Panc1 (cell line): ENCODE data around the gene SCYGR3.

ENCODE experiments used
- SIN3A ChIP-seq: IDR thresholded peaks from 2 replicates; pipeline ENCODE4 v1.6.1; 2012; ENCODE audit warnings: low read depth, mild to moderate bottlenecking, low read length, moderate library complexity, borderline replicate concordance; ENCODE audit not compliant: insufficient read depth
- TF ChIP-seq, protein P1 (sequence below): fragments of 450-650 bp; IDR thresholded peaks from 2 replicates; pipeline ENCODE4 v1.5.1; 2017; ENCODE audit warnings: mild to moderate bottlenecking

GRCh38 chr2:227625420-227625819, 10.8 kb upstream of the SCYGR3 start:
- no peak for TF ChIP-seq SIN3A
- TF ChIP-seq, protein P1, sequence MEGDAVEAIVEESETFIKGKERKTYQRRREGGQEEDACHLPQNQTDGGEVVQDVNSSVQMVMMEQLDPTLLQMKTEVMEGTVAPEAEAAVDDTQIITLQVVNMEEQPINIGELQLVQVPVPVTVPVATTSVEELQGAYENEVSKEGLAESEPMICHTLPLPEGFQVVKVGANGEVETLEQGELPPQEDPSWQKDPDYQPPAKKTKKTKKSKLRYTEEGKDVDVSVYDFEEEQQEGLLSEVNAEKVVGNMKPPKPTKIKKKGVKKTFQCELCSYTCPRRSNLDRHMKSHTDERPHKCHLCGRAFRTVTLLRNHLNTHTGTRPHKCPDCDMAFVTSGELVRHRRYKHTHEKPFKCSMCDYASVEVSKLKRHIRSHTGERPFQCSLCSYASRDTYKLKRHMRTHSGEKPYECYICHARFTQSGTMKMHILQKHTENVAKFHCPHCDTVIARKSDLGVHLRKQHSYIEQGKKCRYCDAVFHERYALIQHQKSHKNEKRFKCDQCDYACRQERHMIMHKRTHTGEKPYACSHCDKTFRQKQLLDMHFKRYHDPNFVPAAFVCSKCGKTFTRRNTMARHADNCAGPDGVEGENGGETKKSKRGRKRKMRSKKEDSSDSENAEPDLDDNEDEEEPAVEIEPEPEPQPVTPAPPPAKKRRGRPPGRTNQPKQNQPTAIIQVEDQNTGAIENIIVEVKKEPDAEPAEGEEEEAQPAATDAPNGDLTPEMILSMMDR, result no peak
